NCI-H2196 treated with DMSO at 0.1 percent for 48 hours (cell line): ENCODE measurements around the gene RECQL.

Experiments used
- DNase-seq: peaks from one replicate; lab custom pipeline; 2025; ENCODE audit not compliant: unreplicated experiment; lab: John Stamatoyannopoulos, UW

Gene RECQL

GRCh38 chr12:21501258-21502163 lies at the start of gene RECQL, which contains the start of gene GOLT1B:
TSS of gene RECQL (minus strand) at chr12:21501635. CDS start at chr12:21499570, 2,065 bp downstream.
TSS of gene GOLT1B (plus strand) at chr12:21501789. CDS start at chr12:21501924, 135 bp downstream.
- peak; percentile 100 for DNase-seq

- DNase-seq = no peak
These were observed 46.0 kb upstream of the RECQL start for GRCh38 chr12:21547437-21547836.

- no peak for DNase-seq
These were observed 45.3 kb upstream of the RECQL start for GRCh38 chr12:21546716-21547115.

DNA sequence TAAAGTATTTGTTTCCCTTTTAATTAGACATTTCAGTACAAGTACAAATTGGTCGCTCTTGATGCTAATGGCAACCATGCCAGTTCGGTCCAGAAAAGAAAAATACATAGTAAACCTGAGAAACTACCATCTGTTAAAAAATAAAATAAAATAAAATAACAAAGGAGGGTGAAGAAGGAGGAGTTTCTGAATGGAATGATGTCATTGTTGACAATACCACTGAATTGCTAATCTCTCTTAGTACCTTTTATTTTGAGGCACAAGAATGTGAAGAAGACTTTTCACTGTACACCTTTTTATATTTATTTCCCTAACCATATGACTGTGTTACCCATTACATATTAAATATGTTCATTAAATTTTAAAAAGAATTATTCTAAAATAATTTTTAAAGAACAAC lies 44.1 kb upstream of the RECQL start:
- no peak for DNase-seq

GRCh38 chr12:21543151-21543550 lies 41.7 kb upstream of the RECQL start:
- DNase-seq = no peak

GRCh38 chr12:21542403-21542802 lies 41.0 kb upstream of the RECQL start:
- DNase-seq = no peak

GRCh38 chr12:21541773-21542172 lies 40.3 kb upstream of the RECQL start:
- no peak for DNase-seq

- DNase-seq = no peak
These were observed 38.4 kb upstream of the RECQL start for GRCh38 chr12:21539797-21540196.

GRCh38 chr12:21538061-21538653 lies 36.7 kb upstream of the RECQL start:
- no peak for DNase-seq

DNA sequence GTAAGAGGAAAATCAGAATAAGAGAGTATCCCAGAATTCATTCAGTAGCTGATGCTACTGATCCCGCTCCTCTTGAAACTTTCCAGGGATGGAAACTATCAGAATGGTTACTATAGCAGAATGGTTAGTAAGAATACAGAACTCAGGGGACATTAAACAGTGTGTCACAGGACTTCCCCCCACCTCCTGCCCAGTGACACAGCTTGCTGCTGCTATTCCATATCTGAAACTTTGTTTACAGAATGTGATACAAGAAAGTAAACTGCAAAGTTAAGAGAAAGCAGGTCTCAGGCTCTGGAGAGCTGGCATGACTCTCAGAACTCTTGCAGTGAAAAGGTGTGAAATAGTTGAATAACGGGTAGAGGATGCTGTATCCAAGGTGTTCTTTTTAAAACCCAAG lies 28.0 kb upstream of the RECQL start:
- DNase-seq = no peak

DNA sequence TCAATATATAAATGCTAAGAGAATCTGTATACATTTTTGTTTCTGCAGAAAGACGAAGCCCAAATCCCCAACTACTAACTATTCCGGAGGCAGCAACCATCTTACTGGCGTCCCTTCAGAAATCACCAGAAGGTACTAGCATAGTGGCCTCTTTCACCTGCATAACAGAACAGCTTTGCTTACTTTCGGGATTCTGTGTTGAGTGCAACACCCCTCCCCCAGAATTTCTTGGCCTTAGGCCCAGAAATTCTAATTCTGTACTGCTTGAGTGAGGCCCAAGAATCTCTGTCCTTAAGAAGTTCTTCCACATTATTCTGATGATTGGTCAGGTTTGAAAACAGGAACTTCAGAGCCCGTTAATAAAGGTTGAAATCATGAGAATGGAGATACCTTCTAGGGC lies 27.5 kb upstream of the RECQL start:
- no peak for DNase-seq

- DNase-seq = peak; percentile 79
These were observed 26.2 kb upstream of the RECQL start for GRCh38 chr12:21527451-21528180.

GRCh38 chr12:21526721-21527345 lies 25.4 kb upstream of the RECQL start:
- DNase-seq = peak; percentile 55

GRCh38 chr12:21526053-21526452 lies 24.6 kb upstream of the RECQL start, which contains the start of gene SPX:
TSS of gene SPX (plus strand) at chr12:21526296. CDS start at chr12:21526473, 177 bp downstream.
- DNase-seq = no peak

DNA sequence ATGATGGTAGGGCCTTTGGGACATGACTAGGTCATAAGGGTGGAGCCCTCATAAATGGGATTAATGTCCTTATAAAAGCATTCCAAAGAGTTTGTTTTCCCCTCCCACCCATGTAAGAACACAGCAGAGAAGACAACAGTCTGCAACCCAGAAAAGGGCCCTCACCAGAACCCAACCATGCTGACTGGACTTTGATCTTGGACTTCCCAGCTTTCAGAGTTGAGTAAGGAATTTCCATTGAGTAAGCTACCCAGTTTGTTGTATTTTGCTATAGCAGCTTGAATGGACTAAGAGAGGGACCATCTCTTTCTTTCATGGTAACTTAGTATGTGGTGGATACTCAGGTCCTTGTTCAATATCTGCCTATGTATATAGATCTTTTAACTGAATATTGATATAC lies 21.7 kb upstream of the RECQL start:
- DNase-seq = no peak

- no peak for DNase-seq
These were observed 20.1 kb upstream of the RECQL start for GRCh38 chr12:21521541-21521940.

DNA sequence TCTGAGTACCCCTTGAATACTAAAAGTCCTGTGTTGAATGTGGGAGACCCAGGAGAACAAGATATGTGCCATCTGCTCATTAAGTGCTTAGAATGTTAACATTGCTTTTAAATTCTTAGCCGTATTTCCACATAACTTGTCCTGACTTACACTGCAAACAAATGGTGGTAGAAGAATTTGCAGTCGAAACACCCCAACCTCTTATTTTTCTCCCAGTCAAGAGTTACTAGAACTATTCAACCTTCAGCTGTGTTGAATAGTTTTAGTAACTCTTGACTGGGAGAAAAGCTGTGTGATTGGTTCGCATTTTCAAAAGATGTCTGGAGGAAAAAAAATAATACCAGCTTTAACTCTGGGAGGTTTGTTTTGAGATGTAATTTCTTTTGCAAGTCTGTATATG lies 17.0 kb upstream of the RECQL start:
- no peak for DNase-seq

DNA sequence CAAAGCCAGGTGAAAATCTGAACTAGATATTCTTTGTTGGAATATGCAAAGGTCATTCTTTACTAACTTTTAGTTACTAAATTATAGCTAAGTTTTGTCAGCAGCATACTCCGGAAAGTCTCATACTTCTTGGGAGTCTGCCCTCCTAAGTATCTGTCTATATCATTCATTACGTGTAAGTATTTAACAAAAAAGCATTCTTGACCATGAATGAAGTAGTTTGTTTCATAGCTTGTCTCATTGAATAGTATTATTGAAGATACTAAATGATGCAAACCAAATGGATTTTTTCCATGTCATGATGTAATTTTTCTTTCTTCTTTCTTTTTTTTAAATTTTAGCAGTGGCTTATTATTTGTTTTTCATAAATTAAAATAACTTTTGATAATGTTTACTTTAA lies 14.8 kb upstream of the RECQL start:
- DNase-seq = no peak

DNA sequence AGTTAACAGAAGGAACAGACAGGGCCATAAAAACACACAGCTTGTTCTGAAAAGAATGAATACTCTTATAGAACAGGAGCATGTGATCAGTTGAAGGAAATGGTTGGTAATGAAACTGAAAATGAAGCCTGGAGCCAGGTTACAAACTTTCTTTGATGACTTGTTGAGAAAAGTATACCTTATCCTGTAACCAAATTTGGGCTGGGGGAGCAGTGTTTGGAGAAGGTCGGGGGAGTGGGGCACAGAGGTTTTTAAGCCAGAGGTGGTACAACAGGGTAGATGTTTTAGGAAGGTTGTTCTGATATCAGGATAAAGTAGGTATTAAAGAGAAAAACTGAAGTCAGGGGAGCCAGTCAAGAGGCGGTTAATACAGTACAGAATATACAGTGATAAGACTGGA lies 8.3 kb upstream of the RECQL start:
- DNase-seq = no peak

DNA sequence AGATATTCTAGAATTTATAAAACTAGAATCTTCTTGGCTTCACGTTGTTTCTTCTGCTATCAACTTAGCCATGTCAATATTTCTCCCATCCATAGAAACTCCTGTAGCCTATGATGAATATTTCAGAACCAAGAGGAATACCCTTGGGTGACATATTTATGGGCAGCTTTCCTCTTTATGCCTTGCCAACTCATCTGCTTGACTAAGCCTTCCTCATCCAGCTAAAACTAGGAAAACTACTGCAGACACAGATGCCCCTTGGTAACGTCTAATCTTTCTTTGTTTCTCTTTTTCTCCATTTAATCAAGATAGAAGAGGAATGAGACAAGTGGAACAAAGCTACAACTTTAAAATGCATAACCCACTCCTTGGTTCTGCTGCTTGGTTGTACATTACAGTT lies 6.4 kb upstream of the RECQL start:
- no peak for DNase-seq

- no peak for DNase-seq
These were observed 4.5 kb upstream of the RECQL start for GRCh38 chr12:21505888-21506287.
